Stimulated activated CD4-positive, alpha-beta T cell treated with anti-CD3 and anti-CD28 coated beads, Interleukin-1b, Interleukin-23, amount 100 ng/mL, for 24 hours (primary cell): ENCODE data around the gene CHRNA10.

Experiments
- DNase-seq, 4 experiments: peaks; one replicate each; pipeline ENCODE4 v3.0.0-alpha.2; 2020; ENCODE audit warnings: low read depth in 4 of 4, low spot score in 1 of 4

Gene CHRNA10, protein sequence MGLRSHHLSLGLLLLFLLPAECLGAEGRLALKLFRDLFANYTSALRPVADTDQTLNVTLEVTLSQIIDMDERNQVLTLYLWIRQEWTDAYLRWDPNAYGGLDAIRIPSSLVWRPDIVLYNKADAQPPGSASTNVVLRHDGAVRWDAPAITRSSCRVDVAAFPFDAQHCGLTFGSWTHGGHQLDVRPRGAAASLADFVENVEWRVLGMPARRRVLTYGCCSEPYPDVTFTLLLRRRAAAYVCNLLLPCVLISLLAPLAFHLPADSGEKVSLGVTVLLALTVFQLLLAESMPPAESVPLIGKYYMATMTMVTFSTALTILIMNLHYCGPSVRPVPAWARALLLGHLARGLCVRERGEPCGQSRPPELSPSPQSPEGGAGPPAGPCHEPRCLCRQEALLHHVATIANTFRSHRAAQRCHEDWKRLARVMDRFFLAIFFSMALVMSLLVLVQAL

DNA sequence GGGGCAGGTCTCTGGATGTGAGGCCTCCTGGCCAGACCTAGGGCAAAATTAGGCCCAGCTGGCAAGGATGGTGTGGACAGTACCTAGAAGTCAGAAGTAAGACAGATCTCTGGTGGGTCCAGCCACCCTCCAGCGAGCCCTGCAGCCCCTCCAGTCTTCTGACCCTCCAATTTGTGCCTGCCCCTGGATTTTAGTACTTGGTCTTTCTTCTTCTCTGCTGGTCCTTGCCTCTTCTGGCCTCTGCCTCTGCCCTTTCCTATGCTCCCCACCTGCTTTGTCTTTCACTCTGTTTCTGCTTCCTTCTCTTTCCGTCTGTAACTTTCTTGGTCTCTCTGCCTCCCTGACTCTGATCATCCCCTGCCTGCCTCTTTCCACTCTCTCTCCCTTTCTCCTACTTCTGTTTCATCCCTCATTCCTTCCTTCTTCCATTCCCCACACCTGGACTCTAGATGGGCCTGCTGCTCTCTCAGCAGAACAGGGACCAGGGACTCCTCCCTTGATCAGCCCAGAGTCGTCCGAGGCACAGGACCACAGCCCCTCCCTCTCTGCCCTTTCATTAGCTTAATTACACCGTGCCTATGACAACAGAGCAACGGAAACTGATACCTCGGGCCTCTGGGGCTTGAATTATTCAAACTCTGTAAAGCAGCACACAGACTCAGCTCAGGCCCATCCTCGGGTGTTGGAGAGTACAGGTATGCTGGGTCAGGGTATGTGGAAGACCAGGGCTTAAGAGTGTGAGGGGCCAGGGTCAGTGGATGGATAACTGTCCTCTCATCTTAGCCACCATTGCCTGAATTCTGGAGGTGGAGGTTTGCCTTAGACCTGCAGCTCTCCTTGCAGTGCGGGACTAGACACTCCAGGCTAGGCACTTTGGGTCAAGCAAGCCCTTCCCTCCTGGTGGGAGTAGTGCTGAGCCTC, at the start of gene CHRNA10:
TSS of gene CHRNA10 (minus strand) at position 51 of the 921 bp plus-strand sequence. CDS start 72 bp downstream, outside the sequence.
- no peak for DNase-seq

DNA sequence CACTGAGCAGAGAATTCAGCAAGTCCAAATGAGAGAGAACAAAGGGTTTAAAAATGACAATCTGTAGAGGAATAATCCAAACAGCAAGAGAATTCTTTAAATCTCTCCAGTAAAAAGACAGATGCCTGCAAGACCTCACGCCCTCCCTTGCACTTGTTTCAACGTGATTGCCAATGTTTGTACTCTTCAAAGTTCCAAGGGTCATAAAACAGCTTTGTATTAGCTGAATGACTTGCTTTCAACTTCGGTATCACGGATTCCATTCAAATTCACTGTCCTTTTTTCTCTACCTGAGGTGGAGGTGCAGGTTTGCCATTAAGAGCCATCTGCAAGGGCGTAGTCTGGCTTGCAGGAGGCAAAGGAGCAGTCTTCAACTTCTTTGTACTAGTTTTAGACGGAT, 41.1 kb upstream of the CHRNA10 start:
- no peak for DNase-seq

DNA sequence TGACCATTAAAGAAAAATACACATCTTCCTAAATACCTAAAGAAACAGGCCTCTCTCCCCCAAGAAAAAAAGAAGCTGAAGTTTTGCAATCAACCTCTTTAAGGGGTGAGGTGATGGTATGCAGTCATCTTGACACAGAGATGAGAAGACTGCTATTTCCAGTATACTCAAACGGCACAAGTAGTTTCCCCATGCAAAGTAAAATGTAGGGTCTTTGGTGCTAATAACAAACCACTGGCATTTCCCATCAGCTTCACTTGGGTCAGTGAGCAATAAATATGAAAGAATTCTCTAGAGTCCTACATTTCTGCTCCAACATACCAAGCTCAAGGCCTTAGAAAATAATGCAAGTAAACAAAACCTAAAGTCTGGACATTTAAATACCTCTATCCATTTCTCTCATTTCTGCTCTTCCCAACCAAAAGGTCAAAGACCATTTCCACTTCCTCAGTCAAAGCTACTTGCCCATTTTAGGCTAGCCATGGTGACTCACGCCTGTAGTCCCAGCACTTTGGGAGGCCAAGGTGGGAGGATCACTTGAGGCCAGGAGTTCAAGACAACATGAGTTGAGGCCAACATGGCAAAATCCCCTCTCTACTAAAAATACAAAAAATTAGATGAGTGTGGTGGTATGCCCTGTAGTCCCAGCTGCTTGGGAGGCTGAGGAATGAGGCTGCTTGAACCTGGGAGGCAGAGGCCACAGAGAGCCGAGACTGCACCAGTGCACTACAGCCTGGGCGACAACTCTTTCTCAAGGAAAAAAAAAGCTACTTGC, 39.5 kb upstream of the CHRNA10 start:
- no peak for DNase-seq

DNA sequence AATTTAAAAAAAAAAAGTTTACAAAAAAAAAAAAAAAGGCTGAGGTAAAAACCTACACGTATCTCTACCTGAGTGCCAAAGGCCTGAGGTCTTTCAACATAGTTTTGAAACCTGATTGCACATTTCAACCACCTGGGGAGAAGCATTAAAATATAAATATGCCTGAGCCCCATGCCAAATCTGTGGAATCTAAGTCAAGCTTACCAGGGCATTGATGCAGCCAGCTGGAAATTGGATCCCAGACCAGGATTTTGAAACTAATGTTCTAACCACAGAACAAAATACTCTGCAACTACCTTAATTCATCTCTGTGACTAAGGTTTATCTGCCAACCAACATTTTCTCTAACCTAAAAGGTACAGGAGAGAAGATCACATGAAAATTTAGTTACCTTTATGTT, 38.8 kb upstream of the CHRNA10 start:
- DNase-seq, result no peak

DNA sequence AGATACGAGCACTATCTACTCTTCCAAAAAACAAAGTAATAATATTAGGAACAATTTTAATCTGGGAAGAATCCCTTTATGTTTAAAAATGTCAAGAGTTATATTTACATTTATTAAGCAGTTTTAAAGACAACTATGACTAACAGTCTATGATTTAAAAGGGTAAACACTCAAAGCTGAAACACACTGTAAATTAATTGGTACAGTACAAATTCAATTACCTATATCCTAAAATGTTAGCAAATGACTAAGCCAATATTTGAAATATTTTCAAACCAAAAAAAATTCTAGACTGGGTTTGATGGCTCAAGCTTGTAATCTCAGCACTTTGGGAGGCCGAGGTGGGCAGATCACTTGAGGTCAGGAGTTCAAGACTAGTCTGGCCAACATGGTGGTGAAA, 36.0 kb upstream of the CHRNA10 start:
- no peak for DNase-seq

DNA sequence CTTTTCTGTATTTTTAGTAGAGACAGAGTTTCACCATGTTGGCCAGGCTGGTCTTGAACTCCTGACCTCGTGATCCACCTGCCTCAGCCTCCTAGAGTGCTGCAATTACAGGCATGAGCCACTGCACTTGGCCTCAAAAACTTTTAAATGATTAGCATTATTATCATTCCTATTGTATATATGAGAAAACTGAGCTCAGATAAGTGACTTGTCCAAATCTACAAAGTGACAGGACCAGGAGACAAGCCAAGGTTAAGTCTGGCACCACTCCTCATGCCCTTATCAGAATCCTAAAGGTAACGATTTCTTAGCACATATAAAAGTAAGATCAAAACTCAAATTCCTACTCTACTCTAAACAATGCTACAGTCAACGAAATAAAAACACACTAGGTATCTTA, 32.2 kb upstream of the CHRNA10 start:
- DNase-seq, result no peak

DNA sequence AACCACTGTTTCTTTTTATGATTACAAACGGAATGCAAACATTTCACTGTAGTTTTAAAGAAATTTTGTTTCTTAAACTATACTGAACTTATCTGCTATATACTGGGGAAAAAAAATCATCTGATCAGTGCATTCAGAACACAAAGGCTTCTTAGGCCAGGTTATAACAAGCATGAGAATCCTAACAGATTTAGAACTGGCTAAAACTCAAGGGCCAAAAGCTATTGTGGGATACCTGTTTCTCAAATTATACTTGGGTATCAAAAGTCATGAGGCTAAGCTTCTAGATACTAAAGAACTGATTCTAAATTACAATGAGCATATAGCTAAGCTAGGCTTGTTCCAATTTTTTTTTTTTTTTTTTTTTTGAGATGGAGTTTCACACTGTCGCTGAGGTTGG, 29.7 kb upstream of the CHRNA10 start:
- no peak for DNase-seq

DNA sequence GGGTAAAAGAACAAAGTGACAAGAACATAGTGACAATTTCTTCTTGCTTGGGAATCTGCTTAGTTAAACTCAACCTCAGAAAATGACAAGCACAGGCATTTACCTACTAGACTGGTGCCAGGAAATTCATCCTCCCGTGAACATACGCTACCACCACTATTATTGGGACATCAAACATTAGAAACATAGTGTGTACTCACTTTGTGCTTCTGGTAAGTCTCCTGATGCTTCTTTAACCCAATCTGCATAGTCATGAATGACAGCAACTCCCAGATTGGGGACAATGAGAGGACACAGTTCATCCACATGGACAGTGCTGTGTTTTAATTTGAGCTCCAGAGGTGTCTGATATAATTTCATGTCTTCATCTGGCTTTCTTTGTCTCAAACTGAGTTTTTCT, 29.2 kb upstream of the CHRNA10 start:
- DNase-seq, result no peak

DNA sequence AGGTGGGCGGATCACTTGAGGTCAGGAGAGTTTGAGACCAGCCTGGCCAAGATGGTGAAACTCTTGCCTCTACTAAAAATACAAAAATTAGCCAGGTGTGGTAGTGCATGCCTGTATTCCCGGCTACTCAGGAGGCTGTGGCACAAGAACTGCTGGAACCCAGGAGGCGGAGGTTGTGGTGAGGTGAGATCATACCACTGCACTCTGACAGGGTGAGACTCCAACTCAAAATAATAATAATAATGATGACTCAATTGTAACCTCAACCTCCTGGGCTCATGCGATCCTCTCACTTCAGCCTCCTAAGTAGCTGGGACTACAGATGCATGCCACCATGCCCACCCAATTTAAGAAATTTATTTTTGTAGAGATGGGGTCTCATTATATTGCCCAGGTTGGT, 15.6 kb upstream of the CHRNA10 start:
- no peak for DNase-seq

DNA sequence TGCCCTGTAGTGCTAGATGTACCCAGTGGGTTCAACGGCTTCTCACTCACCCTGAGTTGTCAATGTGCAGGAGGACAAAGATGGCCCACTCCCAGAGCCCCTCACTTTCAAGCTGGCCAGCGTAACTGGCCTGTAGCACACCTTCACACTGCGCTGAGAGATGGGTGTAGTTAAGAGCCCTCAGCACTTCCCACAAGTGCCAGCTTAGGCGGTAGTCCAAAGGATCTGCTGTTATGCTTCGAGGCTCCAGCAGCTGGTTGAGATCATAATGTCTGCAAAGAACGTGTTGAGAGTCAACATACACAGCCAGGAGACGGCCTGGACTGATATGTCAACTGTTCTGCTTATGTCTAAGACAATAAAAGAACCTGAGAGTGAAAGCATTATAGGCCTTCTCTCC, 14.7 kb upstream of the CHRNA10 start:
- no peak for DNase-seq

DNA sequence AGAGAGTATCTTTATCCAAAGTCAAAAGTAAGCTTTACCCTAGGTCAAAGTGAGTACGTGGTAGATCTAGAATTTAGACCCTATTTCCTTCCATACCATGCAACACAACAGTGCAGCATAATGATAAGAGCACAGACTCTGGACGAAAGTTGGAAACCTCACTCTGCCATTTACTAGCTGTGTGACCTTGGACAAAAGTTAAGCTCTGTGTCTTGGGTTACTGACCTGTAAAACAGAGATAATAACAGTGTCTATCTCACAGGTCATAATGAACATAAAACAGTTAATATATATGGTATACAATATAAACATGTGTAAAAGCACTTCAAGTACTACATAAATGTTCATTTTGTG, 13.6 kb upstream of the CHRNA10 start:
- no peak for DNase-seq

DNA sequence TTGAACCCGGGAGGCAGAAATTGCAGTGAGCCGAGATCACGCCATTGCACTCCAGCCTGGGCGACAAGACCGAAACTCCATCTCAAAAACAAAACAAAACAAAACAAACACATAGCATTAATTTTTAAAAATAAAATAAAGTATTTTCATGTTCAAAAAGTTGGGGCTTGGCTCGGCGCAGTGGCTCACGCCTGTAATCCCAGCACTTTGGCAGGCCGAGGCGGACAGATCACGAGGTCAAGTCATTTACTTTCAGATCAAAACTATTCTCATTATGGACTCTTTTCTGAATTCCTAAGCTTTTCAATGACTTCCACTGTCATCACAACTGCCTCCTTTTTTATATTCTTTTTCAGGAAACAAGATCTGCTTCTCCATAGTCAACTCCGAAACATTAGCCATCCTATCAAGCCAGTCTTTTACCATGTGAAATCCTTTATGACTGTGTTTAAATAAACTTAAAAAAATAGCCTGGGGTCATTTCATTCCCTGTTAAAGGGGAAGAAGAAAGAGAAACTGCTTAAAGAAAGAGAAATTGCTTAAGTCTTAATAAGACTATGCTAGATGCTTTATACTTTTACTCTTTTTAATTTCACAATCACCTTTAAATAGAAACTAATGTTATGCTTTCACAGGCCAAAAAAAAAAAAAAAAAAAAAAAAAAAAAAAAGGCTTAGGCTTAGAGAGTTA, 13.1 kb upstream of the CHRNA10 start:
- no peak for DNase-seq

DNA sequence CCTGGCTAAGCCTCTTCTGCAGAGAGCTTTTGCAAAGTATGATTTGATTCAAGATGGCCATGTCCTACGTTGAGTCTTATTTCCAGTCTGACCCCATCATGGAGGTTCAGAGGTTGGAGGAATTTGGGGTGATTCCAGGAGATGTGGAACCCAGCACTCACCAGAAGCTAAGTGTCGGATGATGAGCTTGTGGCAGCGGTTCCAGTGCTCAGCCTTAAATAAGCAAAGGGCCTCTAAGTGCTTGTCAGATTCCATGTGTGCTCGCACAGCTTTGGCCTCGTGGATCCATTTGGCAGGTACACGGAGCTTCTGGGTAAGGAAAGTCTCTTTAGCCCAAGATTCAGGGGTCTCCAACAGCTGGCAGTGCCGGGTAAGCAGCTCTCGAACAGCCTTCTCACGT, 11.9 kb upstream of the CHRNA10 start:
- no peak for DNase-seq

DNA sequence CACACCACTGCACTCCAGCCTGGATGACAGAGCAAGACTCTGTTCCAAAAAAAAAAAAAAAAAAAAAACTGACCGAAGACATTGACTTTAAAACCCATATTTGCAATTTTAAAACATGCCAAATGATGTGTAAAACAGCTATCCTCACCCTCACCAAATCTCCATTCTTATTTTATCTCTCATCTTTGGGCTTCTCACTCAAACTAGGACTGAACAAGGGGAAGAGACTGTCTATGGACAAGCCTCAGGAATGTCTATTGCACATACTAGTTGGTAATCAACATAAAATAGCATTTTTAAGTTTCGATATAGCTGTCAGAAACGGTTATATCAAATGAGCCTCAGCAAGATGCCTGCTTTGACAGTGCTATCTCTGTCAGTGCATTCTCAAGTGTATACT, 7.9 kb upstream of the CHRNA10 start:
- no peak for DNase-seq

DNA sequence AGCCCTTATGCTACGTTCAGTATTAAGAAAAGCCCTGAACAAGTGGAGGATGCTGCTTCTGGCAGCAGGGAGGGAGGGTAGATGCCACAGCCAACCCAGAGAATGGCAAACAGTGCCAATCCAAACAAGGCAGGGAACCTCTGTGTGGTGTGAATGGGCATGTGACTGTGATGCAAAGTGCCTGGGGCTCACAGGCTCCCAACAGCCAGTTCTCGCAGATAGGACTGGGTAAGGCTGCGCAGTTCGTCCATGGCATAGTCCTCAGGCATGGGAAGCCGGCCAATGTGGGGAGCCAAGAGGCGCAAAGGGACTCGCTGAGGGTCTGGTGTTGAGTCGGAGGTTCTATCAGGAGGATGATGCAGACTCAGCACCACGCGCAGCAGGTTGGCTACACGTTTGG, 4.8 kb upstream of the CHRNA10 start:
- no peak for DNase-seq

DNA sequence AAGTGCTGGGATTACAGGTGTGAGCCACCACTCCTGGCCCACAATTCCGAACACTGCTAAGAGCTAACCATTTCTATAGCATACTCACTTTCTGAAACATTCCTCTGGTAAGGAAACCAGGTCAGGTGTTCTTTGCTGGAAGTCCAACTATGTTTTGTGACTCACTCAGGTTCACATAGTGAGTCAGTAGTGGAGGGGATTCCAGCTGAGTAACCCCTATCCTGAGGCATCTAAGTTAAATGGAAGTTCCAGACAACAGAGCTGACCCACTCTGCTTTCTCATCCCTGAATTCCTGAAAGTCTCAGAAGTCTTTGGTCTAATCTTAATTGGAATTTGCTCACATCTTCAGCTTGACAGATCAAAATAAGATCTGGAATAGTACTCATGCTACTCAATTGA, 3.0 kb upstream of the CHRNA10 start:
- DNase-seq, result no peak

DNA sequence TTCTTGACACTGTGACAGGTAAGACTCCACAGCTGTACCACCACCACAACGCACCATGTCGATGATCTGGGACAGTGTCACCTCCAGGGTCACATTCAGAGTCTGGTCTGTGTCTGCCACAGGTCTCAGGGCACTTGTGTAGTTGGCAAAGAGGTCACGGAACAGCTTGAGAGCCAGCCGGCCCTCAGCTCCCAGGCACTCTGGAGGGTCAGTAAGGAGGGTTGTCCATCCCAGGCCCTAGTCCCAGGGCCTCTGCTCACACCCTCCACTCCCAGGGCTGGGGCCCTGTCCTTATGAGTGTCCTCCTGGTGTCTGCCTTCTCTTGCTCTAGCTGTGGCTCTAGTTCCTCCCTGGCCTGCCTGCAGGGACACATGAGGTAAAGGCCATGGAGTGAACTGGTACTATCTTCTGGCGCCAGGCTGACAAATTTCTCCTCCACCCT, 1.4 kb downstream of the CHRNA10 start:
- no peak for DNase-seq

DNA sequence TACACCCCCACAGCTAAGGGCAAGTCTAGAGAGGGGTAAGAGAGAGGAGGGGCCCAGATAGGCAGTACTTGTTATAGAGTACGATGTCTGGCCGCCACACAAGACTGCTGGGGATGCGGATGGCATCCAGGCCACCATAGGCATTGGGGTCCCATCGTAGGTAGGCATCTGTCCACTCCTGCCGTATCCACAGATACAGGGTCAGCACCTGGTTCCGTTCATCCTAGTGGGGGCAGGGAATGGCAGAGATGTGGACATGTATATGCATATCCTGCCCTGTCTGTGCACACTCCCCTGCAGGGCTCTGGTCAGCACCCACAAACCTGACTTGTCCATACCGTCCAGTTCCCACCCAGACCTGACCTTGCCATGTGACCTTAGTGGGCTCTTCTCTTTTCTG, 2.1 kb downstream of the CHRNA10 start:
- no peak for DNase-seq

DNA sequence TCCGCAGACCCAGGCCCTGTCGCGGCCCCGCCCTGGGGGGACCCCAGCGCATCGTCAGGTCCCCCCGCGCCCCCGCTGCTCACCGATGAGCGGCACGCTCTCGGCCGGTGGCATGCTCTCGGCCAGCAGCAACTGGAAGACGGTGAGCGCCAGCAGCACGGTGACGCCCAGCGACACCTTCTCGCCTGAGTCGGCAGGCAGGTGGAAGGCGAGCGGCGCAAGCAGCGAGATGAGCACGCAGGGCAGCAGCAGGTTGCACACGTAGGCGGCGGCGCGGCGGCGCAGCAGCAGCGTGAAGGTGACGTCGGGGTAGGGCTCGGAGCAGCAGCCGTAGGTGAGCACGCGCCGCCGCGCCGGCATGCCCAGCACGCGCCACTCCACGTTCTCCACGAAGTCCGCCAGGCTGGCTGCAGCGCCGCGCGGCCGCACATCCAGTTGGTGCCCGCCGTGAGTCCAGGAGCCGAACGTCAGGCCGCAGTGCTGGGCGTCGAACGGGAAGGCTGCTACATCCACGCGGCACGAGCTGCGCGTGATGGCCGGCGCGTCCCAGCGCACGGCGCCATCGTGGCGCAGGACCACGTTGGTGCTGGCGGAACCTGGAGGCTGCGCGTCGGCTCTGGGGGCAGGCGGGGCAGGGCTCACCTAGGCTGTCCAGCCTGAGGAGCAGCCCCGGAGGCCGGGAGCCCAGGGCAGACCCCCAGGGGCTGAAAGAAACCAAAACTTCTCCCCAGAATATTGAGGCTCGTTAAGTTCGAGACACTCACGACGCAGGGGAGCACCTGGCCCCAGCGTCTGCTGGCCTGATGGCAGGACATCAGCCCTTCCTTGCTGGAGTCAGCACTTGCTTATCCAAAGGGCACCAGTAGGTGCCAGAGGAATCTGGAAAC, 3.8 kb downstream of the CHRNA10 start:
- DNase-seq, result no peak

DNA sequence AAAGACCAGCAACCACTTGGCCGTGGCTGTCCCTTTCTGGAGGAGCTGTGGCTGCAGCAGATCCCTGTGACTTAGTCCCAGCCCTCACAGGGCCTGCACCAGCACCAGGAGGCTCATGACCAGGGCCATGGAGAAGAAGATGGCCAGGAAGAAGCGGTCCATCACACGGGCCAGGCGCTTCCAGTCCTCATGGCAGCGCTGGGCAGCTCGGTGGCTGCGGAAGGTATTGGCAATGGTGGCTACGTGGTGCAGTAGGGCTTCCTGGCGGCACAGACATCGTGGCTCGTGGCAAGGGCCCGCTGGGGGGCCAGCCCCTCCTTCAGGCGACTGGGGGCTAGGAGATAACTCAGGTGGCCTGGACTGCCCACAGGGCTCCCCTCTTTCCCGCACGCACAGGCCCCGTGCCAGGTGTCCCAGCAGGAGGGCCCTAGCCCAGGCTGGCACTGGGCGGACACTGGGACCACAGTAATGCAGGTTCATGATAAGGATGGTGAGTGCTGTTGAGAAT, 5.1 kb downstream of the CHRNA10 start:
- DNase-seq, result no peak
